Parathyroid adenoma (tissue), 2 donors: ENCODE measurements around the gene NSUN2.

Experiments used
- H2AFZ ChIP-seq: fragments of 300-600 bp; sonication (generic); one replicate; pipeline ENCODE4 v1.7.0; 2017; ENCODE audit warnings: antibody characterized with exemption, mild to moderate bottlenecking
- H3K27ac ChIP-seq: fragments of 300-600 bp; sonication (generic); one replicate; pipeline ENCODE4 v1.7.0; 2017
- H3K27me3 ChIP-seq: fragments of 300-600 bp; sonication (generic); one replicate; pipeline ENCODE4 v1.7.0; 2017; ENCODE audit warnings: low read length; ENCODE audit not compliant: control insufficient read depth, insufficient read depth
- H3K36me3 ChIP-seq: fragments of 300-600 bp; sonication (generic); one replicate; pipeline ENCODE4 v1.7.0; 2017; ENCODE audit warnings: low read length; ENCODE audit not compliant: control insufficient read depth, insufficient read depth
- H3K4me1 ChIP-seq: fragments of 300-600 bp; sonication (generic); one replicate; pipeline ENCODE4 v1.7.0; 2017; ENCODE audit warnings: control low read depth
- H3K4me2 ChIP-seq: fragments of 300-600 bp; sonication (generic); one replicate; pipeline ENCODE4 v1.7.0; 2017; ENCODE audit warnings: low read length
- H3K4me3 ChIP-seq: fragments of 300-600 bp; sonication (generic); one replicate; pipeline ENCODE4 v1.7.0; 2017; ENCODE audit warnings: low read depth, low read length
- H3K79me2 ChIP-seq: fragments of 300-600 bp; sonication (generic); one replicate; pipeline ENCODE4 v1.7.0; 2017; ENCODE audit warnings: control low read depth
- H3K9ac ChIP-seq: fragments of 300-600 bp; sonication (generic); one replicate; pipeline ENCODE4 v1.7.0; 2017; ENCODE audit warnings: mild to moderate bottlenecking
- H3K9me3 ChIP-seq: fragments of 300-600 bp; sonication (generic); one replicate; pipeline ENCODE4 v1.7.0; 2017; ENCODE audit warnings: low read length; ENCODE audit not compliant: control insufficient read depth
- CTCF ChIP-seq: fragments of 300-600 bp; sonication (generic); IDR thresholded peaks from one replicate; pipeline ENCODE4 v1.7.0; 2017; ENCODE audit warnings: antibody characterized with exemption, mild to moderate bottlenecking
- donor health status: primary hyperparathyroidism.

The NSUN2 gene

GRCh38 chr5:6676702-6677101, 43.9 kb upstream of the NSUN2 start:
- Histone ChIP-seq H2AFZ (no peak overlapping the region), H3K4me1 (no peaks in the 10 kb centered on the region), H3K9ac (no peak overlapping the region), H3K9me3 (no peaks in the 10 kb centered on the region), H3K36me3 (no peaks in the 10 kb centered on the region), H3K27ac (no peak overlapping the region), H3K27me3 (no peaks in the 10 kb centered on the region), H3K4me3 (no peak overlapping the region), H3K79me2 (no peaks in the 10 kb centered on the region), H3K4me2 (no peak overlapping the region)
- TF ChIP-seq CTCF = no peak

- Histone ChIP-seq H3K9ac (no peak overlapping the region), H3K4me1 (no peaks in the 10 kb centered on the region), H3K4me3 (no peak overlapping the region), H3K27me3 (no peaks in the 10 kb centered on the region), H3K79me2 (no peaks in the 10 kb centered on the region), H3K36me3 (no peaks in the 10 kb centered on the region), H2AFZ (no peak overlapping the region), H3K27ac (no peak overlapping the region), H3K4me2 (no peak overlapping the region), H3K9me3 (no peaks in the 10 kb centered on the region)
- TF ChIP-seq CTCF = no peak
Observed at GRCh38 chr5:6675784-6676491, 43.1 kb upstream of the NSUN2 start.

- no peaks in the 10 kb centered on the region for H3K9me3 ChIP-seq
- TF ChIP-seq CTCF = no peak
- no peak overlapping the region for H3K27ac ChIP-seq
- no peaks in the 10 kb centered on the region for H3K4me1 ChIP-seq
- no peak overlapping the region for H3K9ac ChIP-seq
- no peaks in the 10 kb centered on the region for H3K36me3 ChIP-seq
- no peaks in the 10 kb centered on the region for H3K79me2 ChIP-seq
- no peak overlapping the region for H3K4me3 ChIP-seq
- no peak overlapping the region for H3K4me2 ChIP-seq
- H3K27me3 ChIP-seq = no peaks in the 10 kb centered on the region
- H2AFZ ChIP-seq = no peak overlapping the region
Observed at GRCh38 chr5:6674886-6675285, 42.0 kb upstream of the NSUN2 start.

- H3K79me2 ChIP-seq = no peaks in the 10 kb centered on the region
- H3K27ac ChIP-seq = no peak overlapping the region
- no peaks in the 10 kb centered on the region for H3K4me1 ChIP-seq
- H3K4me3 ChIP-seq = no peak overlapping the region
- no peak overlapping the region for H3K4me2 ChIP-seq
- no peaks in the 10 kb centered on the region for H3K9me3 ChIP-seq
- no peak for TF ChIP-seq CTCF
- H3K27me3 ChIP-seq = no peaks in the 10 kb centered on the region
- no peaks in the 10 kb centered on the region for H3K36me3 ChIP-seq
- H3K9ac ChIP-seq = no peak overlapping the region
- no peak overlapping the region for H2AFZ ChIP-seq
Observed at GRCh38 chr5:6674421-6674820, 41.6 kb upstream of the NSUN2 start.

GRCh38 chr5:6673963-6674362, 41.1 kb upstream of the NSUN2 start:
- no peak overlapping the region for H3K9ac ChIP-seq
- H3K9me3 ChIP-seq = no peaks in the 10 kb centered on the region
- H3K4me3 ChIP-seq = no peak overlapping the region
- no peak overlapping the region for H3K4me2 ChIP-seq
- no peaks in the 10 kb centered on the region for H3K36me3 ChIP-seq
- no peak overlapping the region for H3K27ac ChIP-seq
- no peak overlapping the region for H2AFZ ChIP-seq
- H3K27me3 ChIP-seq = no peaks in the 10 kb centered on the region
- no peaks in the 10 kb centered on the region for H3K4me1 ChIP-seq
- no peaks in the 10 kb centered on the region for H3K79me2 ChIP-seq
- no peak for TF ChIP-seq CTCF
